ENCODE measurements around the gene NEU1. TPM values are rescaled to one million over a fixed set of nuclear protein-coding genes. Genes with fewer than 3 reads are reported as not detected.

The NEU1 gene
- total RNA-seq, 1 experiment from 2014 or later, result 15.1 TPM

DNA sequence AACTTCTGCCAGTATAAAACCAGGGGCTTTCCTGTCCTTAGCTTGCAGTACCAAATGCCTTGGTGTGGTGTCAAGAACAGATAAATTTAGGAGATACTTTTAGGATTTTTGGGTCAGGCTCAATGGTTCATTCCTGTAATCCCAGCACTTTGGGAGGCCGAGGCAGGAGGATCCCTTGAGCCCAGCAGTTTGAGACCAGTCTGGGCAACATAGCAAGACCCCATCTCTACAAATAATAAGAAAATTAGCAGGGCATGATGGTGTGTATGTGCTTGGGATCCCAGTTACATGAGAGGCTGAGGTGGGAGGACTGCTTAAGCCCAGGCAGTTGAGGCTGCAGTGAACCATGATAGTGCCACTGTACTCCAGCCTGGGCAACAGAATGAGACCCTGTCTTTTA, 42.4 kb upstream of the NEU1 start:
- intact Hi-C loops (cut with micrococcal nuclease), result no loop called here
- H3K79me2 ChIP-seq (ENCODE audit: insufficient read depth, low read length), result no peaks in the 10 kb centered on the region
- H3K9me3 ChIP-seq (ENCODE audit: control insufficient read depth in 1 of 2, insufficient read depth in 1 of 2, low read depth in 1 of 2, low read length in 2 of 2), result no peaks in the 10 kb centered on the region
- no peaks in the 10 kb centered on the region for H4K20me1 ChIP-seq (ENCODE audit: insufficient read depth)
- H3K9ac ChIP-seq (ENCODE audit: low read length), result no peak overlapping the region
- peaks cover 29 to 54% of the 10 kb centered on the region in 2 experiments for H3K4me1 ChIP-seq (ENCODE audit: control insufficient read depth in 1 of 2, insufficient read depth in 2 of 2, low read length in 2 of 2)
- H3K9me2 ChIP-seq (ENCODE audit: insufficient read depth), result no peaks in the 10 kb centered on the region
- H3K36me3 ChIP-seq (ENCODE audit: control insufficient read depth in 1 of 2, insufficient read depth in 2 of 2, low read length in 2 of 2), result no peaks in the 10 kb centered on the region
- no peak overlapping the region for H3K4me3 ChIP-seq (replicated peaks in 1 of 2; ENCODE audit: low read depth in 1 of 2, low read length in 2 of 2)
- no peak overlapping the region for H2AFZ ChIP-seq (ENCODE audit: low read depth, low read length, poor library complexity, severe bottlenecking)
- H3K4me2 ChIP-seq (ENCODE audit: low read length), result no peak overlapping the region
- ChIA-PET RAD21 (ENCODE audit: low non-redundant PET in 1 of 2, low total read pairs in 2 of 2, uncharacterized antibody in 2 of 2, unreplicated experiment in 2 of 2) (no interaction called here), POLR2A (no interaction called here), CTCF (no interaction called here)
- H3K27ac ChIP-seq (ENCODE audit: low read depth, low read length), result no peak overlapping the region
- no peak for ATAC-seq
- TF ChIP-seq EZH2 (IDR thresholded peaks at IDR 0.05), result no peak
- no peak for TF ChIP-seq YY1 (IDR thresholded peaks at IDR 0.05; ENCODE audit: extremely low read depth, insufficient replicate concordance, low read depth, low read length)
- TF ChIP-seq CEBPB (IDR thresholded peaks at IDR 0.05; ENCODE audit: low read depth), result no peak
- no peak for TF ChIP-seq SRF (IDR thresholded peaks at IDR 0.05; ENCODE audit: low read depth)
- TF ChIP-seq EZH2phosphoT487 (IDR thresholded peaks at IDR 0.05; ENCODE audit: borderline replicate concordance), result no peak
- TF ChIP-seq ATF3 (IDR thresholded peaks at IDR 0.05), result no peak
- TF ChIP-seq SP1 (IDR thresholded peaks at IDR 0.05; ENCODE audit: low read depth), result no peak
- no peak for TF ChIP-seq ZFX (IDR thresholded peaks at IDR 0.05)
- no peak for TF ChIP-seq ZNF274 (IDR thresholded peaks at IDR 0.05; ENCODE audit: low read depth, low read length)
- DNase-seq (ENCODE audit: low read depth, low spot score), result no peak
- no TSS peak for BruUV-seq (replicated peaks)
- H3K27me3 ChIP-seq (ENCODE audit: insufficient read depth, low read length), result no peaks in the 10 kb centered on the region

- no peak overlapping the region for H3K4me3 ChIP-seq (replicated peaks in 1 of 2; ENCODE audit: low read depth in 1 of 2, low read length in 2 of 2)
- ATAC-seq (no peak), DNase-seq (ENCODE audit: low read depth, low spot score) (no peak)
- no TSS peak for BruUV-seq (replicated peaks)
- no peaks in the 10 kb centered on the region for H4K20me1 ChIP-seq (ENCODE audit: insufficient read depth)
- CTCF ChIA-PET, result no interaction called here
- H3K9me3 ChIP-seq (ENCODE audit: control insufficient read depth in 1 of 2, insufficient read depth in 1 of 2, low read depth in 1 of 2, low read length in 2 of 2), result no peaks in the 10 kb centered on the region
- no peaks in the 10 kb centered on the region for H3K27me3 ChIP-seq (ENCODE audit: insufficient read depth, low read length)
- H2AFZ ChIP-seq (ENCODE audit: low read depth, low read length, poor library complexity, severe bottlenecking), result no peak overlapping the region
- H3K9ac ChIP-seq (ENCODE audit: low read length), result no peak overlapping the region
- no peaks in the 10 kb centered on the region; the same call in 1 of the 2 replicates for H3K79me2 ChIP-seq (ENCODE audit: insufficient read depth, low read length)
- intact Hi-C loops (cut with micrococcal nuclease), result loop anchor here (2.0 kb wide), 1 partner anchor 49 kb away; no protein-coding TSS in a partner anchor
- POLR2A ChIA-PET, result no interaction called here
- H3K4me1 ChIP-seq (ENCODE audit: control insufficient read depth in 1 of 2, insufficient read depth in 2 of 2, low read length in 2 of 2), result peaks cover 18 to 44% of the 10 kb centered on the region in 2 experiments
- H3K27ac ChIP-seq (ENCODE audit: low read depth, low read length), result no peak overlapping the region
- no peaks in the 10 kb centered on the region for H3K9me2 ChIP-seq (ENCODE audit: insufficient read depth)
- no peaks in the 10 kb centered on the region for H3K36me3 ChIP-seq (ENCODE audit: control insufficient read depth in 1 of 2, insufficient read depth in 2 of 2, low read length in 2 of 2)
- H3K4me2 ChIP-seq (ENCODE audit: low read length), result no peak overlapping the region
- RAD21 ChIA-PET (ENCODE audit: low non-redundant PET in 1 of 2, low total read pairs in 2 of 2, uncharacterized antibody in 2 of 2, unreplicated experiment in 2 of 2), result no interaction called here
- TF ChIP-seq ELF1 (IDR thresholded peaks at IDR 0.05; ENCODE audit: borderline replicate concordance, low read depth) (no peak), ZNF274 (IDR thresholded peaks at IDR 0.05; ENCODE audit: low read depth, low read length) (no peak), ZBTB33 (IDR thresholded peaks at IDR 0.05; ENCODE audit: extremely low read depth, insufficient replicate concordance, low read length) (no peak), ZFX (IDR thresholded peaks at IDR 0.05) (no peak), EZH2 (IDR thresholded peaks at IDR 0.05) (no peak), SP1 (IDR thresholded peaks at IDR 0.05; ENCODE audit: low read depth) (no peak), EGR1 (IDR thresholded peaks at IDR 0.05; ENCODE audit: low read depth) (no peak), CBX3 (IDR thresholded peaks at IDR 0.05; ENCODE audit: low read depth) (no peak), POLR2A (IDR thresholded peaks at IDR 0.05; ENCODE audit: borderline replicate concordance, extremely low read depth, insufficient read depth, insufficient read length) (no peak), FOSL1 (IDR thresholded peaks at IDR 0.05; ENCODE audit: low read depth) (no peak), RAD21 (IDR thresholded peaks at IDR 0.05; ENCODE audit: low read depth) (no peak), POLR2AphosphoS5 (IDR thresholded peaks at IDR 0.05; ENCODE audit: low read depth, low read length) (no peak), SIN3A (IDR thresholded peaks at IDR 0.05; ENCODE audit: low read depth) (no peak)
- TF ChIP-seq, protein P1, sequence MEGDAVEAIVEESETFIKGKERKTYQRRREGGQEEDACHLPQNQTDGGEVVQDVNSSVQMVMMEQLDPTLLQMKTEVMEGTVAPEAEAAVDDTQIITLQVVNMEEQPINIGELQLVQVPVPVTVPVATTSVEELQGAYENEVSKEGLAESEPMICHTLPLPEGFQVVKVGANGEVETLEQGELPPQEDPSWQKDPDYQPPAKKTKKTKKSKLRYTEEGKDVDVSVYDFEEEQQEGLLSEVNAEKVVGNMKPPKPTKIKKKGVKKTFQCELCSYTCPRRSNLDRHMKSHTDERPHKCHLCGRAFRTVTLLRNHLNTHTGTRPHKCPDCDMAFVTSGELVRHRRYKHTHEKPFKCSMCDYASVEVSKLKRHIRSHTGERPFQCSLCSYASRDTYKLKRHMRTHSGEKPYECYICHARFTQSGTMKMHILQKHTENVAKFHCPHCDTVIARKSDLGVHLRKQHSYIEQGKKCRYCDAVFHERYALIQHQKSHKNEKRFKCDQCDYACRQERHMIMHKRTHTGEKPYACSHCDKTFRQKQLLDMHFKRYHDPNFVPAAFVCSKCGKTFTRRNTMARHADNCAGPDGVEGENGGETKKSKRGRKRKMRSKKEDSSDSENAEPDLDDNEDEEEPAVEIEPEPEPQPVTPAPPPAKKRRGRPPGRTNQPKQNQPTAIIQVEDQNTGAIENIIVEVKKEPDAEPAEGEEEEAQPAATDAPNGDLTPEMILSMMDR (IDR thresholded peaks at IDR 0.05 in 2 of 3, conservative IDR thresholded peaks at IDR 0.05 in 1 of 3; ENCODE audit: borderline replicate concordance in 1 of 3, insufficient read depth in 1 of 3, low read depth in 2 of 3, low read length in 2 of 3), result no peak
These were observed 41.3 kb upstream of the NEU1 start for GRCh38 chr6:31903957-31904356.

All from HCT116 (cell line).